NT2/D1 (cell line): ENCODE data around the gene CFAP20.

Experiments
- DNase-seq: peaks from one replicate; pipeline ENCODE4 v3.0.0-alpha.2; 2011; ENCODE audit warnings: low read depth, low spot score
- H3K27me3 ChIP-seq: 2 replicates; pipeline ENCODE4 v1.6.0; 2011; ENCODE audit warnings: mild to moderate bottlenecking; ENCODE audit not compliant: insufficient read length, insufficient read depth
- H3K36me3 ChIP-seq: 2 replicates; pipeline ENCODE4 v1.6.1; 2011; ENCODE audit warnings: mild to moderate bottlenecking, low read length, mixed read lengths; ENCODE audit not compliant: insufficient read depth, insufficient read length
- H3K4me1 ChIP-seq: 2 replicates; pipeline ENCODE4 v1.5.1; 2011; ENCODE audit not compliant: insufficient read depth, insufficient read length
- H3K4me3 ChIP-seq: 2 replicates; pipeline ENCODE4 v1.5.1; 2011; ENCODE audit warnings: low read depth; ENCODE audit not compliant: insufficient read length
- H3K9ac ChIP-seq: 2 replicates; pipeline ENCODE4 v1.6.0; 2011; ENCODE audit warnings: low read depth; ENCODE audit not compliant: insufficient read length
- H3K9me3 ChIP-seq: 2 replicates; pipeline ENCODE4 v1.5.1; 2011; ENCODE audit warnings: mild to moderate bottlenecking, low read length; ENCODE audit not compliant: insufficient read depth
- SUZ12 ChIP-seq: IDR thresholded peaks from 2 replicates; pipeline ENCODE4 v1.6.1; 2011; ENCODE audit not compliant: insufficient read length, insufficient read depth; ENCODE audit errors: extremely low read depth
- YY1 ChIP-seq: IDR thresholded peaks from 2 replicates; pipeline ENCODE4 v1.6.1; 2011; ENCODE audit not compliant: insufficient read length, insufficient read depth
- ZNF274 ChIP-seq: IDR thresholded peaks from 2 replicates; pipeline ENCODE4 v1.6.1; 2011; ENCODE audit warnings: mild to moderate bottlenecking, low read depth, low read length

The CFAP20 gene

DNA sequence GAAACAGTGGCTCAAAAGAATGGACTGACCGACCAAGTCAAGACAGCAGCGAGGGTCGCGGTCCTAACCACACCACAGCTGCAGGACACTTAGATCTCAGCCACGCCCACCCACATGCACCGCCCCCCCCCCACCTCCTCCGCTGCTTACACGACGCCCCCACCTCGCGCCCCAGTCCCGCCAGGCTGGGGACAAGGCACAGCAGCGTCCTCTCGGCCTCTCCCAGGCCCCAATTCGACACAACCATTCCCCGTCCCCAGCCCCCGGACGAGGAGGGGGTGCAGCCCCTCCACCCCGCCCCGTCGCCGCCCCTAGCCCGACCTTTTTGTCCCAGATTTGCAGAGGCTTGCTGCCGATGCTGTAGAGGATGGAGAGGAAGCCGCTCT is 477 bp downstream of the CFAP20 start:
- no peaks in the 10 kb centered on the region for H3K9me3 ChIP-seq
- TF ChIP-seq ZNF274 (no peak), SUZ12 (no peak)
- no peak for DNase-seq
- H3K36me3 ChIP-seq, result peaks cover 18% of the 10 kb centered on the region
- no peaks in the 10 kb centered on the region for H3K4me1 ChIP-seq
- H3K4me3 ChIP-seq, result peak overlapping the region; percentile 98
- H3K9ac ChIP-seq, result peak overlapping the region; percentile 99
- no peaks in the 10 kb centered on the region for H3K27me3 ChIP-seq

DNA sequence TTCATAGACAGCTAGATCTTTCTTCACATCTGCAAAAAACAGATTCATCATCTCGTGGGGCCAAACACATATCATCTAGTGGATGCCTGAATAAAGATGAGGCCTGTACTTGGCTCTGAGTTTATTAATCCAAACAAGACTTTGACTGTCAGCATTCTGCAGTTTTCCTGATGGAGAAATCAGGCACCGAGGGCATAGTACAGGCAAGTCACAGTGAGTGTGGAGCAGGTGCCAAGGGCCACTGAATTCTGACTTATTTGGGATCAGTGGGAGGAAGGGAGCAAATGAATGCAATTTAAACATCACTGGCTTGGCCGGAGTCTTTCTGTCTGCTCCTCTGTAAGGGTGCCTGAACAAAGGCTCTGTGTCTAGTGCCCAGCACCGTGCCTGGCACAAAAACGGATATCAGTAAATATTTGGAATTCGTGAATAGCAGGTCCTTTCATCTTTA is 975 bp downstream of the CFAP20 start:
- peak overlapping the region; percentile 99 for H3K9ac ChIP-seq
- H3K4me1 ChIP-seq, result no peaks in the 10 kb centered on the region
- peaks cover 18% of the 10 kb centered on the region for H3K36me3 ChIP-seq
- TF ChIP-seq YY1 (no peak), SUZ12 (no peak), ZNF274 (no peak)
- no peaks in the 10 kb centered on the region for H3K27me3 ChIP-seq
- peak overlapping the region; percentile 98 for H3K4me3 ChIP-seq
- DNase-seq, result no peak
- H3K9me3 ChIP-seq, result no peaks in the 10 kb centered on the region

DNA sequence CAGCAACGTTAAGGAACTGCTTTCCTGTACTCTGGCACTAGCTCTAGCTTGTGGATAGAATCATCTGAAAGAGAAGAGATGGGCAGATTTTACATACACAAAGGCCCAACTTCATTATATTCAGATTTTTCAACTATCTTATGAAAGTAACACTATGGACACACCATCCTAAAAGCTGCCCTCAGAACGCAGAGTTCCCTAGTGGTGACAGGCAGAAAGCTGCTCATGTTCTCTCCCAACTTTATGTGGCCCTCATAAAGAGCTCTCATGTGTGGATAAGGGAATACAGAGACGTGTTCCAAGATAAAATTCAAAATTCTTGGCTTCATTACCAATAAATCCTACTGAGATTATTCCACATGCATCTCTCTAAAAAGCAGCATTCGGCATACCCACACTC is 1.5 kb downstream of the CFAP20 start:
- Histone ChIP-seq H3K27me3 (no peaks in the 10 kb centered on the region), H3K9me3 (no peaks in the 10 kb centered on the region), H3K36me3 (peaks cover 18% of the 10 kb centered on the region), H3K9ac (peak overlapping the region; percentile 99), H3K4me1 (no peaks in the 10 kb centered on the region), H3K4me3 (peak overlapping the region; percentile 98)
- TF ChIP-seq SUZ12 (no peak), YY1 (no peak), ZNF274 (no peak)
- DNase-seq, result no peak

DNA sequence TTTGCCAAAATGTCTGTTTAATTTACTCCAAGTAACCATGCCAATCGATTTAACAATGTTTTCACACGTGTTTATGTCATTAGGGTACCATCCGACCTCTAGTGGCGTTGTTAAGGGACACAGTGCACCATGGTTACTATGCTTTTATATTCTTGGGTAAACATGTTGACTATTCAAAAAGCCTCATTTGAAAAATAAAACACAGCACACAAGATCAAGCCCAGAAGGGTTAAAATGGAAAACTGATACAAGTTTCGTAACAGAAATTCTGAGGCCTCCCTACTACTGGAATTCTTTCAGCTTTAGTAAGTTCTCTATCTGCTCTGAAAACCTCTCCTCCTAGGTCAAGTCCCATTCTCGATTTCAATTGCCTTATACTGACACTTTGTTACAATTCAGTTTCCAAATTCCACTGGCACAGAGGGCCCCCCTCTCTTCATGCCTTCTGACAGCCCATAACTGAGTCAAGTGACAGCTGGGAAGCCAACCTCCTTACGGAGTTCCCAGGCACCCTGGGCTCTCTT is 2.1 kb downstream of the CFAP20 start:
- Histone ChIP-seq H3K4me1 (peaks cover under 1% of the 10 kb centered on the region), H3K4me3 (peak overlapping the region; percentile 98)

DNA sequence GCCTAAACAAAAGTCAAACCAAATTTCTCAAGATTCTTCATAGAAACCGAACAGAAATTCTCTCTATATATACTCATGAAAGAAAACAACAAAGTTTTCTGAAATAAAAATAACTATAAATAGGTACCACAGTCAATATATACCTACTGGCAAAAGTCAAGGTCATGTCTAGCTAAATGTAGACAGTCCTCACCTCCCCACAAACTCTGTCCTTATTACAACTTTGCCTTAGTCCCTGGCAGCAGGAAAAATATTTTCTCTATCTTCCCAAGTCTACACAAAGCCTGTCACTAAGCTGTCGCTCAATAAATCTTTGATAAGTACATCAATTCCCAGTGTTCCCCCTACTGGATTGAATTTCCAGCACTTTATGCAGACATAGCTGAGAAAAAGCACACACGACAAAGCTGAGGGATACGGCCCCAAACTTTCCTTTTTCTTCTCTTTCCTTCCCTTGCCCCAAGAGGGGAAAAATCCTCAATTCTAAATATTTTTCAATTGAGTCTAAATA is 2.7 kb downstream of the CFAP20 start:
- H3K9ac ChIP-seq, result no peak overlapping the region
- TF ChIP-seq YY1, result no peak

More for the DNA sequence above, 2.1 kb downstream of the CFAP20 start:
- Histone ChIP-seq H3K27me3 (no peaks in the 10 kb centered on the region), H3K36me3 (peaks cover 18% of the 10 kb centered on the region), H3K9ac (no peak overlapping the region), H3K9me3 (no peaks in the 10 kb centered on the region)
- TF ChIP-seq ZNF274 (no peak), SUZ12 (no peak), YY1 (no peak)
- DNase-seq, result no peak

DNA sequence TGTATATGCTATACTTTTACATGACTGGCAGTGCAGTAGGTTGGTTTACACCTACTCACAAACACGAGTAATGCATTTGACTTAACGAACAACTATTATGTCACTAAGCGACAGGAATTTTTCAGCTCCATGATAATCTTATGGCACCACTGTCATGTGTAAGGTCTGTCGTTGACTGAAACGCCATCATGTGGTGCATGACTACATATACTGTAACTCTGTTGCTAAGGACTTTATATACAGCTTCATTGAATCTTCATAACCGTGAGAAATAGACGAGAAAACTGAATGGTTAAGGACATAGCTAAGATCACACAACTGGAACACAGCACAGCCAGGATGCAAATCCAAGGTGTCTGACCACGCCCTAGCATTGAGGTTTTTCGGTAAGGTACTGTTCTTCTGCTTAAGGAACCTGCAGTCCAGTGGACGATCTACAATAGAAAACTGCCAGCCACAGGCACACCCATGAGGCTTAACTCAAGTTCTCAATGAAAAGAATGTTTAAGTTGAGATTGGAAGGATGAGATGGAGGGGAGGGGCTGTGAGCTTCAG is 3.3 kb downstream of the CFAP20 start:
- H3K4me1 ChIP-seq, result peaks cover 1% of the 10 kb centered on the region

More for the DNA sequence above, 2.7 kb downstream of the CFAP20 start:
- H3K4me3 ChIP-seq, result no peak overlapping the region
- peaks cover 1% of the 10 kb centered on the region for H3K4me1 ChIP-seq
- no peaks in the 10 kb centered on the region for H3K9me3 ChIP-seq
- H3K27me3 ChIP-seq, result no peaks in the 10 kb centered on the region
- H3K36me3 ChIP-seq, result peaks cover 18% of the 10 kb centered on the region
- DNase-seq, result no peak

DNA sequence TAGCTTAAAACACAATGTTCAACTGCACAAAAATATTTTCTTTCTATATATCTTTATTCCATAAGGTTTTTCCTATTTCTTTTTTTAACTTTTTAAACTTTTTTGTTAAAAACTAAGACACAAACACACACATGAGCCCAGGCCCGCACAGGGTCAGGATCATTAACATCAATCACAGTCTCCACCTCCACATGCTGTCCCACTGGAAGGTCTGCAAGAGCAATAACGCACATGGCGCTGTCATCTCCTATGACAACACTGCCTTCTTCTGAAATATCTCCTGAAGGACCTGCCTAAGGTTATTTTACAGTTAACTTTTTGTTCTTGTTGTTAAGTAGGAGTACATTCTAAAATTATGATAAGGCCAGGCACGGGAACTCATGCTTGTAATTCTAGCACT is 4.1 kb downstream of the CFAP20 start:
- peaks cover 1% of the 10 kb centered on the region for H3K4me1 ChIP-seq
- H3K36me3 ChIP-seq, result peaks cover 18% of the 10 kb centered on the region
- no peaks in the 10 kb centered on the region for H3K9me3 ChIP-seq
- TF ChIP-seq SUZ12 (no peak), YY1 (no peak), ZNF274 (no peak)
- no peak overlapping the region for H3K4me3 ChIP-seq
- H3K9ac ChIP-seq, result no peak overlapping the region
- DNase-seq, result no peak
- no peaks in the 10 kb centered on the region for H3K27me3 ChIP-seq

More for the DNA sequence above, 3.3 kb downstream of the CFAP20 start:
- DNase-seq, result no peak
- Histone ChIP-seq H3K9me3 (no peaks in the 10 kb centered on the region), H3K4me3 (no peak overlapping the region), H3K9ac (no peak overlapping the region), H3K27me3 (no peaks in the 10 kb centered on the region), H3K36me3 (peaks cover 18% of the 10 kb centered on the region)
- TF ChIP-seq YY1 (no peak), SUZ12 (no peak), ZNF274 (no peak)
